NK-92 (cell line): Measurements from ENCODE around the gene AASDH.

Experiments
- DNase-seq: peaks from one replicate; lab custom pipeline; 2025; ENCODE audit not compliant: unreplicated experiment; lab: John Stamatoyannopoulos, UW

AASDH gene

GRCh38 chr4:56318555-56318954 is 68.7 kb downstream of the AASDH start:
- DNase-seq = no peak

- no peak for DNase-seq
Measured at GRCh38 chr4:56317749-56318148, 69.5 kb downstream of the AASDH start.

GRCh38 chr4:56316011-56316650 is 71.2 kb downstream of the AASDH start:
- no peak for DNase-seq

- no peak for DNase-seq
Measured at GRCh38 chr4:56315543-56315942, 71.7 kb downstream of the AASDH start.

GRCh38 chr4:56315041-56315440 is 72.2 kb downstream of the AASDH start:
- no peak for DNase-seq

- DNase-seq = no peak
Measured at GRCh38 chr4:56314207-56314915, 72.9 kb downstream of the AASDH start.

GRCh38 chr4:56313132-56313531 is 74.2 kb downstream of the AASDH start:
- DNase-seq = no peak

- no peak for DNase-seq
Measured at GRCh38 chr4:56311299-56311975, 75.9 kb downstream of the AASDH start.

GRCh38 chr4:56310401-56311125 is 76.7 kb downstream of the AASDH start:
- DNase-seq = no peak

- DNase-seq = no peak
Measured at GRCh38 chr4:56308384-56308783, 78.9 kb downstream of the AASDH start.

GRCh38 chr4:56307423-56307822 is 79.9 kb downstream of the AASDH start:
- no peak for DNase-seq

- DNase-seq = no peak
Measured at GRCh38 chr4:56305390-56305789, 81.9 kb downstream of the AASDH start.

GRCh38 chr4:56303921-56304320 is 83.4 kb downstream of the AASDH start:
- DNase-seq = no peak

- DNase-seq = no peak
Measured at GRCh38 chr4:56302760-56303159, 84.5 kb downstream of the AASDH start.

- DNase-seq = no peak
Measured at GRCh38 chr4:56301997-56302496, 85.2 kb downstream of the AASDH start.

GRCh38 chr4:56301181-56301996 is 85.9 kb downstream of the AASDH start:
- no peak for DNase-seq

- no peak for DNase-seq
Measured at GRCh38 chr4:56298236-56298635, 89.1 kb downstream of the AASDH start.

- DNase-seq = no peak
Measured at GRCh38 chr4:56297776-56298175, 89.5 kb downstream of the AASDH start.

GRCh38 chr4:56296526-56296925 is 90.8 kb downstream of the AASDH start:
- no peak for DNase-seq

- no peak for DNase-seq
Measured at GRCh38 chr4:56293121-56293520, 94.2 kb downstream of the AASDH start.

GRCh38 chr4:56289934-56290333 is 97.4 kb downstream of the AASDH start:
- DNase-seq = no peak
